HG03135 (cell line): ENCODE results near the gene CAV1.

Source experiments
- ATAC-seq: cut with Tn5 transposase; IDR thresholded peaks from one replicate; pipeline ENCODE4 v1.9.1; 2021; ENCODE audit warnings: mild to moderate bottlenecking, moderate library complexity; ENCODE audit not compliant: unreplicated experiment

The CAV1 gene

GRCh38 chr7:116503835-116504234, 21.0 kb upstream of the CAV1 start:
- no peak for ATAC-seq

- no peak for ATAC-seq
Observed at GRCh38 chr7:116505278-116505677, 19.6 kb upstream of the CAV1 start.

GRCh38 chr7:116505823-116506222, 19.0 kb upstream of the CAV1 start:
- ATAC-seq: no peak

GRCh38 chr7:116509982-116510579, 14.8 kb upstream of the CAV1 start:
- ATAC-seq: no peak

- no peak for ATAC-seq
Observed at GRCh38 chr7:116510795-116511194, 14.0 kb upstream of the CAV1 start.

- peak; percentile 99 for ATAC-seq
Observed at GRCh38 chr7:116511552-116512519, 13.0 kb upstream of the CAV1 start.

- ATAC-seq: no peak
Observed at GRCh38 chr7:116512520-116513188, 12.2 kb upstream of the CAV1 start.

GRCh38 chr7:116515584-116515983, 9.3 kb upstream of the CAV1 start:
- no peak for ATAC-seq

- ATAC-seq: no peak
Observed at GRCh38 chr7:116516324-116516723, 8.5 kb upstream of the CAV1 start.

GRCh38 chr7:116517626-116518025, 7.2 kb upstream of the CAV1 start:
- ATAC-seq: no peak

GRCh38 chr7:116518961-116519360, 5.9 kb upstream of the CAV1 start:
- no peak for ATAC-seq

GRCh38 chr7:116521046-116521664, 3.7 kb upstream of the CAV1 start:
- ATAC-seq: no peak

- no peak for ATAC-seq
Observed at GRCh38 chr7:116522247-116522646, 2.6 kb upstream of the CAV1 start.

- no peak for ATAC-seq
Observed at GRCh38 chr7:116524221-116524608, 621 bp upstream of the CAV1 start.

GRCh38 chr7:116525298-116525912, 569 bp downstream of the CAV1 start:
- ATAC-seq: no peak

GRCh38 chr7:116525913-116526861, 1.4 kb downstream of the CAV1 start:
- peak; percentile 90 for ATAC-seq

GRCh38 chr7:116526897-116527296, 2.1 kb downstream of the CAV1 start:
- ATAC-seq: no peak

- ATAC-seq: no peak
Observed at GRCh38 chr7:116527521-116527920, 2.7 kb downstream of the CAV1 start.

GRCh38 chr7:116528008-116528789, 3.4 kb downstream of the CAV1 start:
- ATAC-seq: no peak
